ENCODE data around the gene PTTG1IP2.

The PTTG1IP2 gene

GRCh38 chr7:90474284-90475210 lies 5.1 kb downstream of the PTTG1IP2 start:
- DNase-seq (ENCODE audit: low read depth in 2 of 2, low spot score in 1 of 2), result no peak

- DNase-seq (ENCODE audit: low read depth in 2 of 2, low spot score in 1 of 2), result no peak
Measured at GRCh38 chr7:90483251-90483650, 13.8 kb downstream of the PTTG1IP2 start.

- no peak for DNase-seq (ENCODE audit: low read depth in 2 of 2, low spot score in 1 of 2)
Measured at GRCh38 chr7:90484706-90485105, 15.3 kb downstream of the PTTG1IP2 start.

- no peak for DNase-seq (ENCODE audit: low read depth in 2 of 2, low spot score in 1 of 2)
Measured at GRCh38 chr7:90485734-90486316, 16.4 kb downstream of the PTTG1IP2 start.

GRCh38 chr7:90487808-90488207 lies 18.4 kb downstream of the PTTG1IP2 start:
- DNase-seq (ENCODE audit: low read depth in 2 of 2, low spot score in 1 of 2), result no peak

GRCh38 chr7:90488220-90488619 lies 18.8 kb downstream of the PTTG1IP2 start:
- no peak for DNase-seq (ENCODE audit: low read depth in 2 of 2, low spot score in 1 of 2)

GRCh38 chr7:90492250-90492649 lies 22.8 kb downstream of the PTTG1IP2 start:
- no peak for DNase-seq (ENCODE audit: low read depth in 2 of 2, low spot score in 1 of 2)

DNA sequence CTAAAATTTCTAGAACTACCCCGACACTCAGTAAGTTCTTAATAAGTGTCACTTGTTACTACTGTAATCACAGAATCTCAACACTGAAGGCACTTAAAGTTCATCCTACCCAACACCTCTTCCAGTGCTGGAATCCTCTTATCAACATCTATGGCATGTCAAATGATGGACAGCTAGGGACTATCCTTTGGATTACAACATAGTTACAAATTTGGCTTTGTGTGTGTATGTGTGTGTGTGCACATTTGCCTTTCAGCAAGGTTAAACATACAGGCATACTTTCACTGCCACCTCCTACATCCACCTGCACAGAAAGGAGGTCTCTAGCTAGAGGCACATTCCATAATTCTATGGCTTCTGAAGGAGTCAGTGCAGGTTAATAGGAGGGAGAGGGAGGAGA lies 25.8 kb downstream of the PTTG1IP2 start:
- no peak for DNase-seq (ENCODE audit: low read depth in 2 of 2, low spot score in 1 of 2)

DNA sequence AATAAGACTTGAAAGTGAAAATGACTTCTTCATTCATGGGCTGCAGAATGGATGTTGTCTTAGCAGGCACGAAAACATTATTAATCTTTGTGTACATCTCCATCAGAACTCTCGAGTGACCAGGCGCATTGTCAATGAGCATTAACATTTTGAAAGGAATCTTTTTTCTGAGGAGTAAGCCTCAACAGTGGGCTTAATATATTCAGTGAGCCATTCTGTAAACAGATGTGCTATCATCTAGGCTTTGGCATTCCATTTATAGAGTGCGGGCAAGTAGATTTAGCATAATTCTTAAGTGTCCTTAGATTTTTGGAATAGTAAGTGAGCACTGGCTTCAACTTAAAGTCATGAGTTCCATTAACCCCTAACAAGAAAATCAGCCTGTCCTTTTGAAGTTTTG lies 33.1 kb downstream of the PTTG1IP2 start:
- no peak for DNase-seq (ENCODE audit: low read depth in 2 of 2, low spot score in 1 of 2)

DNA sequence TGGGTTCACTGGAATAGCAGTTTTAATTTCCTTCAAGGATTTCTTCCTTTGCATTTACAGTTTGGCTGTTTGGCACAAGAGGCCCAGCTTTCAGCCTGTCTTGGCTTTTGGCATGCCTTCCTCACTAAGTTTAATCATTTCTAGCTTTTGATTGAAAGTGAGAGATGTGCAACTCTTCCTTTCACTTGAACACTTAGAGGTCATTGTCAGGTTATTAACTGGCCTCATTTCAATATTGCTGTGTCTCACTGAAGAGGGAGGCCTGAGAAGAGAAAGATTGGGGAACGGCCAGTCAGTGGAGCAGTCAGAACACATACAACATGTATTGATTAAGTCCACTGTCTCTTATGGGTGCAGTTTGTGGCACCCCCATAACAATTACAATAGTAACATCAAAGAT lies 33.9 kb downstream of the PTTG1IP2 start:
- DNase-seq (ENCODE audit: low read depth in 2 of 2, low spot score in 1 of 2), result no peak

DNA sequence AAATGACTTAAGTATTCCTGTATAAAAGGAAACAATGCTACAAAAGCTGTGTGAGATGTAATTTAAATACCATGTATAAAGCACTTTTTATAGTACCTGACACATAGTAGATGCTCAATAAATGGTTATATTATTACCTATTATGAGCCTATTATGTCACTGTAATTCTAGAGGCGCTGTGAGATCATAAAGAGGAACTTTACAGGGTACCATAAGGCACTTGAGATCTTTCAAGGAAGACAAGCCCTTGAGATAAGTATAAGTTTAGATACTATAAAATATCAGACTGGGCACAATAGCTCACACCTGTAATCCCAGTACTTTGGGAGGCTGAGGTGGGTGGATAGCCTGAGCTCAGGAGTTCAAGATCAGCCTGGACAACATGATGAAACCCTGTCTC lies 38.3 kb downstream of the PTTG1IP2 start:
- DNase-seq (ENCODE audit: low read depth in 2 of 2, low spot score in 1 of 2), result no peak

DNA sequence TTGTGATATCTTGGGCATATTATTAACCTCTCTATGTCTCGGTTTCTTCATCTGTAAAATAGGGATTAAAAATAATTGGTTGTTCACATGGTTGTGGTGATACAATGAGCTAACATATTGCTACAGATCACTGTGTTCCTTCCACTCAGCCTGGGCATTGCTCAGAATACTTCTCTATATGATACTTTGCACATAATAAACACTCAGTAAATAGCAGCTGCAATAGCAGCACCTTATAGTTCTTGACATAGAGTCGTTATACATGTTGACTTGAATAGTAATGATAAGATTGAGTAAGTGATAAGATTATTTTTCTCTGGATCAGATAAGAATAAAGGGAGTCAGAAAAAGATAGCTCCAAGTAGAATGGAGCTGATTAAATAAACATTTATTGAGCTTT lies 42.3 kb downstream of the PTTG1IP2 start:
- no peak for DNase-seq (ENCODE audit: low read depth in 2 of 2, low spot score in 1 of 2)

DNA sequence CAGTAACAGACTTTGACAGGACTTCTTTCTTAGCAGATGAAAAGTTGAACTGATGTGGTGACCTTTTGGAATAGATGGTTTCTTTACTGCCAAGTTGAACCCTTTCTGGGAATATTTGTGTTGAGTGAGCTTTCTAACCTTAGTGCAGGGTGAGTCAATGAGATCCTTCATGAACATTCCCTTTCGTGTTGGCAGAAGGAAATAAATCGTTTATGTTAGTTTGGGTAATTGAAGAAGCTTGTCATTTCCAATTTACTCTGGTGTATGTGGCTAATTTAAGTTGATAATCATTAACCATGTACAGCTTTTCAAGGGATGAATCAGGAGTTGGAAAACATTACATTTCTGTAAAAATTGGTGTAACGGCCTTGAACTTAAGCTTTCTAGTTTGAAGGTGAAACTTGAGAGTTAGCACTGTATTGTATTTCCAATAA lies 43.4 kb downstream of the PTTG1IP2 start:
- no peak for DNase-seq (ENCODE audit: low read depth in 2 of 2, low spot score in 1 of 2)

DNA sequence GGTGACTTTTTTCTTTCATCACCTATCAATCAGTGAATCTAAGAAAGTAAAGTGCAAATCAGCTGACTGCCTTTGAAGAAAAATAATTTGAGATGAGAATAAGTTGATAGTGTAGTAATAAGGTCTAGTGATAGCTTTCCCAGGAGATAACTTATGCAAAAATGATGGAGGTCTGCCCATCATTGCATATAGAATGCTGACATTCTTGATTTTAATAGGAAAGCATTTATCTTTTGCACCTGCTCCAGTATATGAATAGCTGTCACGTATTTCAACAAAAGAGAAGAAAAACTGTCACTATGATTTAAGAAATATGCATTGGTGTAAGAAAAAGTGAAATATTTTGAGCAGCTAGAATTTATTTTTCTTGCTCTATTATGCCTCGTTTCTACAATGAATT lies 46.8 kb downstream of the PTTG1IP2 start:
- DNase-seq (ENCODE audit: low read depth in 2 of 2, low spot score in 1 of 2), result no peak

GRCh38 chr7:90518630-90519029 lies 49.2 kb downstream of the PTTG1IP2 start:
- no peak for DNase-seq (ENCODE audit: low read depth in 2 of 2, low spot score in 1 of 2)

GRCh38 chr7:90520484-90520883 lies 51.0 kb downstream of the PTTG1IP2 start:
- DNase-seq (ENCODE audit: low read depth in 2 of 2, low spot score in 1 of 2), result no peak

DNA sequence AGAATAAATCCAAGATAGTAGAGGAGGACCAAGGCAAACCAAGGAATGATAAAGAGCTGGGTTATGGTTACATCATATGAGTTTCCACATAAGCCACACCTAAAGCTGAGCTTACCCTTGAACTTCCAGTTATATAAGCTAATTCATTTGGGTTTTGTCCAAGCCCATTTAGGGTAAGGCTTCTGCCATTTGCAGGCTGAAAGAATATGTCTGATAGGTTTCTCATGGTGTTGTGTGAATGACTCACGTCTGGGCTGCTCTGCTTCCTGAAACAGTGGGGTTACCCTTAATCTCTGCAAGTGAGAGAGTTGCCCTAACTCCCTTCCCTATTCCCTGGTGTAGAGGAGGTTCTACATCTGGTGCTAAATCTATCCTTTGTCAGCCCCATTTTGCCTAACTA lies 60.8 kb downstream of the PTTG1IP2 start:
- no peak for DNase-seq (ENCODE audit: low read depth in 2 of 2, low spot score in 1 of 2)

GRCh38 chr7:90532231-90532929 lies 62.9 kb downstream of the PTTG1IP2 start:
- no peak for DNase-seq (ENCODE audit: low read depth in 2 of 2, low spot score in 1 of 2)

- no peak for DNase-seq (ENCODE audit: low read depth in 2 of 2, low spot score in 1 of 2)
Measured at GRCh38 chr7:90536449-90536848, 67.0 kb downstream of the PTTG1IP2 start.

GRCh38 chr7:90538405-90538804 lies 69.0 kb downstream of the PTTG1IP2 start:
- no peak for DNase-seq (ENCODE audit: low read depth in 2 of 2, low spot score in 1 of 2)

DNA sequence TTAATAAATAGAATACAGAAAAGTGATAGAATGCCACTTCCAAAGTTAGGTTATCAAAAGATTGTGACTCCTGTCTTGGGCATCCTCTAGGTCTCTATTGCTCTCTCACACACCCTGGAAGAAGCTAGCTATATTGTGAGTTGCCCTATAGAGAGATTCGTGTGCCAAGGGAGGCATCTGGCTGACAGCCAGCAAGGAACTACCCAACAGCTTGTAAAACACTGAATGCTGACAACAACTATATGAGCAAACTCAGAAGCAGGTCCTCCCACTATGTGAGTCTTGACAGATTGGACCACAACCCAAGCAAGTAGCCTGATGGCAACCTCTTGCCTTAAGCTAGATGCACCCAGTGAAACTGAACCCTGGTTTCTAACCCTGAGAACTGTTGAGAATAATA lies 71.0 kb downstream of the PTTG1IP2 start:
- DNase-seq (ENCODE audit: low read depth in 2 of 2, low spot score in 1 of 2), result no peak

DNA sequence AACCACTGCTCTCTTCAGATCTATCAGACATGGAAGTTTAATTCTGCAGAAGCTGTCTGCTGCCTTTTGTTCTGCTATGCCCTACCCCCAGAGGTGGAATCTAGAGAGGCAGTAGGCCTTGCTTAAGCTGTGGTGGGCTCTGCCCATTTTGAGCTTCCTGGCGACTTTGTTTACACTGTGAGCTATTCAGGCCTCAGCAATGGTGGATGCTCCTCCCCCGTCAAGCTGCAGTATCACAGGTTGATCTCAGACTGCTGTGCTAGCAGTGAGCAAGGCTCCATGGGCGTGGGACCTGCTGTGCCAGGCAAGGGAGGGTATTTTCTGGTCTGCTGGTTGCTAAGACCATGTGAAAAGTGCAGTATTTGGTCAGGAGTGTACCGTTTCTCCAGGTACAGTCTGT lies 81.6 kb downstream of the PTTG1IP2 start:
- DNase-seq (ENCODE audit: low read depth in 2 of 2, low spot score in 1 of 2), result no peak

All from stimulated activated CD8-positive, alpha-beta memory T cell treated with anti-CD3 and anti-CD28 coated beads, Interleukin-4, amount 100 ng/mL, for 4 hours (primary cell).